GM23338 (cell line): ENCODE data around the gene SLC36A3.

ENCODE experiments used
- EZH2 ChIP-seq: fragments of 200-600 bp; sonication (generic); IDR thresholded peaks from one replicate; pipeline ENCODE4 v1.8.0; 2017; ENCODE audit warnings: antibody characterized with exemption, mild to moderate bottlenecking, low read depth; ENCODE audit not compliant: unreplicated experiment
- EZH2phosphoT487 ChIP-seq: fragments of 200-600 bp; sonication (generic); IDR thresholded peaks from one replicate; pipeline ENCODE4 v1.8.1; 2018; ENCODE audit warnings: antibody characterized with exemption; ENCODE audit not compliant: unreplicated experiment
- JUNB ChIP-seq: IDR thresholded peaks from one replicate; pipeline ENCODE4 v1.6.1; 2016; ENCODE audit warnings: antibody characterized with exemption; ENCODE audit not compliant: unreplicated experiment
- TF ChIP-seq, protein P1 (sequence below), 2 experiments: fragments of 200-600 bp in 1 of 2; sonication (generic) in 1 of 2; conservative IDR thresholded peaks; 2 replicates each; pipeline versions ENCODE4 v1.5.1 to v1.6.1; 2016 to 2017; ENCODE audit warnings: antibody characterized with exemption in 2 of 2, low read depth in 2 of 2, mild to moderate bottlenecking in 2 of 2, moderate library complexity in 1 of 2

DNA sequence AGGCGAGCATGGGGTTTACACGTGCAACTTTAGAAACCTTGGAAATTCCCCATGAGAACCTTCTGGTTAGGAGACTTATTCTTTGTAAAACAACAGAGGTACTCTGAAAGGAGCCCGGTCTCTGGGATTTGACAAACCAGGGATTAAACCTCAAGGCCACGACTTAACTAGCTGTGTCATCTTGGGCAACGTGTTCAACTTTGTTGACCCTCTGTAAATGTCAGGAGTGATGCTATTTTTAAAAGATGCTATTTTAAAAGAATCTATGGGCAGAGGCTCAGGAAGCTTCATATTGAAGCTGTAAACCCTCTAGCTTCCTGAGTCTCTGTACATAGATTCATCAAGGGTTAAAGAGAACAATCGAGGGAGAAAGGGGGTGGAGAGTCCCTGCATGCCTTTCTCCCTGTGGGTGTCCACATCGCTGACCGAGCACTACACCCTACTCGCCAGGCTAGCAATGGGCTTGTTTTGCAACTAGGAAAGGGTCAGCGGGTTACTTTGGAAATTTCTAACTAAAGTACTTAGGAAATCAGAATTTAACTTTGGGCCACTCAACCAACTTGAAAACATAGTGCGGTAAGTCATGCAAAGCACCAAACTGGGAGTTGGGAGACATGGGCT, 41.7 kb upstream of the SLC36A3 start:
- TF ChIP-seq, protein P1, sequence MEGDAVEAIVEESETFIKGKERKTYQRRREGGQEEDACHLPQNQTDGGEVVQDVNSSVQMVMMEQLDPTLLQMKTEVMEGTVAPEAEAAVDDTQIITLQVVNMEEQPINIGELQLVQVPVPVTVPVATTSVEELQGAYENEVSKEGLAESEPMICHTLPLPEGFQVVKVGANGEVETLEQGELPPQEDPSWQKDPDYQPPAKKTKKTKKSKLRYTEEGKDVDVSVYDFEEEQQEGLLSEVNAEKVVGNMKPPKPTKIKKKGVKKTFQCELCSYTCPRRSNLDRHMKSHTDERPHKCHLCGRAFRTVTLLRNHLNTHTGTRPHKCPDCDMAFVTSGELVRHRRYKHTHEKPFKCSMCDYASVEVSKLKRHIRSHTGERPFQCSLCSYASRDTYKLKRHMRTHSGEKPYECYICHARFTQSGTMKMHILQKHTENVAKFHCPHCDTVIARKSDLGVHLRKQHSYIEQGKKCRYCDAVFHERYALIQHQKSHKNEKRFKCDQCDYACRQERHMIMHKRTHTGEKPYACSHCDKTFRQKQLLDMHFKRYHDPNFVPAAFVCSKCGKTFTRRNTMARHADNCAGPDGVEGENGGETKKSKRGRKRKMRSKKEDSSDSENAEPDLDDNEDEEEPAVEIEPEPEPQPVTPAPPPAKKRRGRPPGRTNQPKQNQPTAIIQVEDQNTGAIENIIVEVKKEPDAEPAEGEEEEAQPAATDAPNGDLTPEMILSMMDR (conservative IDR thresholded peaks at IDR 0.05; ENCODE audit: low read depth in 2 of 2) = no peak
- TF ChIP-seq JUNB (no peak), EZH2 (no peak), EZH2phosphoT487 (no peak)
